ENCODE results near the gene ARMH2.
"Not testable (repeated sequence)": the region's sequence is repeated elsewhere in the genome, so short reads cannot be mapped to it uniquely, and the experiment has no call there.

Gene ARMH2

DNA sequence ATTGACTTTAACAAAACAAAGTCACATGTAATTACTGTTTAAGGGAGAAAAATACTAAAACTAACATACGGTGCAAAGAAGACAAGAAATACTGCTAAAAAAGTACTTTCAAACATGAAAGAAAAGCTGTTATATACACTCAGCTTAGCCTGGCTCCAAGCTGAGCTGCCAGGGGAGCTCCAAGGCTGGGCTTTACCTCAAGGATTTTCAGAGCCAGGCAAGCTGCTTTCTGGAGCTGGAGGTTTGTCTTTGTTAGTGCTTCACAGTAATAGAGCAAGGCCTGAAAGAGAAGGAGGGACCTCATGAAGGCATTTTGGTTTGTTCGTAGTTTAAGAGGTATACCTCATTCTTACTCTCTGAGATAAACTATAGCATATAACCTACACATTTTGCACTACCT, 19.6 kb upstream of the ARMH2 start:
- no peak for DNase-seq (ENCODE audit: low spot score)

DNA sequence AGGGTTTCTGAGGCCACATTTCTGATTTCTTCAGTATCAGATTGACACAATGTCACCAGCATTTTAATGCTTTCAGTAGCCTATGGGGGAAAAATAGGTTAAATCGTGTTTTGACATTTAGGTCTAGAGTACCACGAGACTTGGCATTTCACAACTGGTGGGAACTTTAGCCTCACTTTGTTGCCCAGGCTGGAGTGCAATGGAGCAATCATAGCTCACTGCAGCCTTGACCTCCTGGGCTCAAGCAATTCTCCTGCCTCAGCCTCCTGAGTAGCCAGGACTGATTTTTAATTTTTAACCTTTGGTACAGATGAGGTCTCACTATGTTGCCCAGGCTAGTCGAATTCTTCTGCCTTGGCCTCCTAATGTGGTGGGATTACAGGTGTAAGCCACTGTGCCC, 11.0 kb upstream of the ARMH2 start:
- DNase-seq (ENCODE audit: low spot score), result no peak

DNA sequence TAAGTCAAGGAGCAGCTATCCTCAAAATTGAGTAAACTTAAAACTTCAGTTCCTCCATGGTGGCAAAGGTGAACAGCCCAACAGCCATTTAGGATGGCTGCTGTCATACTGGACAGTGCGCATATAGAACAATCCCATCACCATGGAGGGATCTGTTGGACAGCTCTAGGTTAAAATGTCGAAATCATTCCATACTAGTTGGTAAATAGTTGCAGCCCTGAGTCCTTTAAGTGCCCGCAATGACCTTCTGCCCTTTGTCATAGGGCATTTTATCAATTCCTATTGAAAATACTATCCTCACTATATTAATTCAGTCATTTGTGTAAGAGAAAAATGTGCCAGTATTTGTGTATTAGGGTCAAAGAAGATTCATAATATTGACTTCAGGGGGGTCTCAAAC, 8.9 kb upstream of the ARMH2 start:
- no peak for DNase-seq (ENCODE audit: low spot score)

DNA sequence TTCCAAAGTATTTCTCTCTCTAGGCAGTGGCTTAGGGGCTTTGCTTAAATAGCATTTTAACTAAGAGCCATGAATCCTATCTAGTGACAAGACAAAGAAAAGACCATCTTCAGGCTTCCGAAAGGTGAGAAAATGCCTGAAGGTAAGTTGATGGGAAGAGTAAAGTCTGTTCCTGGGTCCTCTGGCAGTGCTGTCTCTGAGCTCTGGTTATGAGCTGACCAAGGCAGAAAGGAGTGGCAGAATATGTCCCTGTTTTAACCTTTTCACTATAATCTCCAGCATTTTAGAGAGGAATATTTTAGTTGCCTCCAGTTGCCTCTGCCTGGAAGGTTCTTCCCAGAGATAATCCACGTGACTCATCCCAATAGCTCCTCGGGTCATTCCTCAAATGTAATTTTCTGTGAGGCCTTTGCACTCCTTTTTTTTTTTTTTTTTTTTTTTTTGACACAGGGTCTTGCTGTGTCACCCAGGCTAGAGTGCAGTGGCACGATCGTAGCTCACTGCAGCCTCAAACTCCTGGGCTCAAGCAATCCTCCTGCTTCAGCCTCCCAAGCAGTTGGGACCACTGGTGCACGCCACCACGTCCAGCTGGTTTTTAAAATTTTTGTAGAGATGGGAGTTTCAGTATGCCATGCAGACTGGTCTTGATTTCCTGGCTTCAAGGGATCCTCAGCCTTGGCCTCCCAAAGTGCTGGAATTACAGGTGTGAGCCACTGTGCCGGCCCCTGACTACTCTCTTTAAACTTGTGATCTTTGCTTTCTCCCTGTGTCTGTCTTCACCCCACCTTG, 3.7 kb upstream of the ARMH2 start:
- DNase-seq (ENCODE audit: low spot score), result no peak

DNA sequence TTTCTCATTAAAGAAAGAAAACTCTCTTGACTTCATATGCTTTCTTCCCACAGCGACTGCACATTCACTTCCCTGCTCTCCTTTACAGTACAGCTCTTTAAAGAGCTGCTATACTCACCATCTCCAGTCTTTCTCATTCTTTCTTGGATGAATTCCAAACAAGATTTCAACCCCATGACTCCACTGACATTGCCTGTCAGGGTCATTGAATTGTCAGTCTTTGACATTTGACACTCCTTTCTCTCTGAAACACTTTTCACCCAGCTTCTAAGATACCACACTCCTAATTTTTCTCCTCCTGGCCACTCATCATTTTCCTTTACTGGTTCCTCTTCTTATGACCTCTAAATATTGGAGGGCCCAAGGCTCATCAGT, 811 bp upstream of the ARMH2 start:
- DNase-seq (ENCODE audit: low spot score), result no peak

DNA sequence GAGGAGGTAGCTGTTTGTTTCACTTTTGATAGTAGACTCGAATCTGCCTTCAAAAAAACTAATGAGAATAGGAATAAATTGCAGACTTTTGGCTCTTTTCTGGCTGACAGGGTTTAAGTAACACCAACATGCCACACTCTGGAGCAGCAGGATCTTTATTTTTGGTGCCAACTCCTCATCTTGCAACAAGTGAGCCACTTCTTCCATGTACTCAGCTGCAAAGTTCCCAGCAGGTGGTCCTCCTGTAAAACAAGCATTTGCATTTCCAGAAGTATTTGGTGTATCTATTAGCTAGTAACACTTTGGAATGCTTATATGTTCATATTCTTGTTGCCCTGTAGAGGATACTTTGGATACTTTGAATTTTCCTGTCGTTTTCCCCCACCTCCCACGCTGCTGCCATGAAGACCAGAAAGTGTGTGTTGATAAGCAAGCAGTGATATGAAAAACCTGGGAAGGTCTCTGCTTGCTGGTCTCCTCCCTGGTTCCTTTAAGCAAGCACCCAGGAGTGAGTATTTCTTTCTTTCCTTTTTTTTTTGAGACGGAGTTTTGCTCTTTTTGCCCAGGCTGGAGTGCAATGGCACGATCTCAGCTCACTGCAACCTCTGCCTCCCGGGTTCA, 1.0 kb downstream of the ARMH2 start:
- no peak for DNase-seq (ENCODE audit: low spot score)

DNA sequence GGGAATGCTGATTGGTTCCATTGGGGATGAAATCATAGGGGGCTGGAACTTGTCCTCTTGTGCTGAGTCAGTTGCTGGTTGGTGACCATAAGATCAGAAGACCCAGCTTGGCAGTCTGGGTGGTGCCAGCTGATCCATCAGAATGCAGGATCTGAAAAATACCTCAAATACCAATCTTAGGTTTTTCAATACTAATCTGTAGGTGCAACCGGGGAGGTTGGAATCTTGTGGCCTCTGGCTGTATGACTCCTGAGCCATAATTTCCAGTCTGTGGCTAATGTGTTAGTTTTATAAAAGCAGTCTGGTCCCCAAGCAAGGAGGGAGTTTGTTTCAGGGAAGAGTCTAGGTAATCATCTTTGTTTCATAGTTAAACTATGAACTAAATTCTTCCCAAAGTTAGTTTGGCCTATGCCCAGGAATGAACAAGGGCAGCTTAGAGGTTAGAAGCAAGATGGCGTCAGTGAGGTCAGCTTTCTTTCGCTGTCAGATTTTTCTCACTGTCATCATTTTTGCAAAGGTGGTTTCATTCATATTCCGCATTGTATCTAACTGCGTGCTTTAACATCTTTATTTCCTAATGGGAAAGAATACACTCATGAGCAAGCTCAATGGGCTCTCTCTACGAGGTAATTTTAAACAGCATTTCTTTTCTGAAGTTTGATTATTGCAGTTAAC, 2.0 kb downstream of the ARMH2 start:
- DNase-seq (ENCODE audit: low spot score), result no peak

DNA sequence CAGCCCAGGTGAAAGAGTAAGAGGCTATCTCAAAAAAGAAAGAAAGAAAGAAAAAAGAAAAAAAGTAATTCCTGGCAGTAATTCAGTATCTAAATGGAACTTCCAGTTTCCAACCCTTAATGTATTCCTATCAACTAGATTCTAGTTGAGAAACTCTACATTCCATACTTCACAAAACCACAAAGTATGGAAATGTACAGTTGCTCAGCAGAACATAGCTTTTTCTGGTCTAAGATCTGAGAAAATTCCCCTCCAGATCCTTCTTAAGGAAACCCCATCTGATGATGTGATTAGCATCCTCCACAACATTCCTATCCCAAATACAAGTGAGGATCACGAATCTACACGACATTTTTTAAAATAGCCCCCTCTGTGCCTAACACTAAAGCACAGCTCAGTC, 3.6 kb downstream of the ARMH2 start:
- DNase-seq (ENCODE audit: low spot score), result no peak

DNA sequence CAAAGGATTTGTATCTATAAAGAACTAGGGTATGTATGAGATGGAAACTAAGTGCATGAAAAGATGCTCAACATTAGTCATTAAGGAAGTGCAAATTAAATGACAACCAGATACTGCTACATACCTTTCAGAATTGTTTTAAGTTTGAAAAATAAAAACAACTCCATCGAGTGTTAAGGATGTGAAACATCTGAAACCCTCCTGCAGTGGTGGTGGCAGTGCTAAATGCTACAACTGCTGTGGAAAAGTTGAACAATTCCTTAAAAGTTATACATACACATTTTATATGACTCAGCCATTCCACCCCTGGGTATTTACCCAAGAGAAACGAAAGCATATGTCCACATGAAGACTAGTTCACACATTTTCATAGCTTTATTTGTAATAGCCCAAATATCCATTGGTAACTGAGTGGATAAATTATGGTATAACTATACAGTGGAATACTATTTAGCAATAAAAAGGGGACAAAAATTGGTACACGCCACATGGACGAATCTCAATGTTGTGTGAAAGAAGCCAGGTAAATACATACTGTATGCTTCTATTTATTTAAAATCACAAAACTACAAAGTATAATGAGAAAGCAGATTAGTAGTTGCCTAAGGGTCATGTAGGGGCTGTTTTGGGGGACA, 10.6 kb downstream of the ARMH2 start:
- DNase-seq (ENCODE audit: low spot score), result no peak

DNA sequence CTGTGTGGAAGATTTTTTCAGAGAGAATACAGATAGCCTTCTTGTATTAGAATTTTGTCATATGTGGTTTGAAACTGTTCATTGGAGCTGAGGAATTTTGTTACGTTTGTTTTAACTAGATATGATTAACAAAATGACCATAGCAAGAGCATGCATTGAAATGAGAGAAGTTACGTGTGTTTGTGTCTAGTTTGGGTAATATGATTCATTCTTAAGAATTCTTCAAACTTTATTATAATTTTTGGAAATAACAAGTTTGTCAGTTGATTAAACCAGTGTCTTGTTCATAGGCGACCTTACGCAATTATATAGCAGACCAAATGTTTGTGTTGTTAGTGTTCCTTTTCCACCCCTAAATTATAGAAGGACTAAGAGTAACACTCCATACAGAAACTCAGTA, 18.5 kb downstream of the ARMH2 start:
- no peak for DNase-seq (ENCODE audit: low spot score)

DNA sequence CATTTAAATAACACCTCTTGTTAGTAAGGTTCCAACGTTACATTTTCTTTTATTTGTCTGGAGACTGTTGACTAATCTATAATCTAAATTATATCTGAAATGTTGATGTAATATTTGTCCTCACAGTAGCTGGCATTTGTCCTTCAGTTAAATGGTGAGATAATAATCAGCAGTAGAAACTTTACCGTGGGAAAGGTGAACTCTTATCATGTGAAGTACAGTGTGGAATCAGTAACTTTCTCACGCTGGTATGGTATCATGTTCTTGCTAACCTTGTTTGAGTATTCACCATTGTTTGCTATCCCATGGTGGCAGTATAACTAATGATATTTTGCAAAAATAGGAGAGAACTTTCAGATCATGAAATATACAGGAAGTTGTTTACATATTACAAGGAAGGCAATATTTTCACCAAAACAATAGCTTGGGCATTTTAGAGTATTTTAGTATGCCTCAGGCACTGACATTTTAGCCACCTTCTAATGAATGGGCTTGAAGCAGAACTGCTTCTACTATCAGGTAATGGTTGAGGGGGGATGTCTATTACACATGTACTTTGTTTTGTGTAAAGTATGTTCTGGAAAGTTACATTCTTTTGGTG, 19.2 kb downstream of the ARMH2 start:
- no peak for DNase-seq (ENCODE audit: low spot score)

DNA sequence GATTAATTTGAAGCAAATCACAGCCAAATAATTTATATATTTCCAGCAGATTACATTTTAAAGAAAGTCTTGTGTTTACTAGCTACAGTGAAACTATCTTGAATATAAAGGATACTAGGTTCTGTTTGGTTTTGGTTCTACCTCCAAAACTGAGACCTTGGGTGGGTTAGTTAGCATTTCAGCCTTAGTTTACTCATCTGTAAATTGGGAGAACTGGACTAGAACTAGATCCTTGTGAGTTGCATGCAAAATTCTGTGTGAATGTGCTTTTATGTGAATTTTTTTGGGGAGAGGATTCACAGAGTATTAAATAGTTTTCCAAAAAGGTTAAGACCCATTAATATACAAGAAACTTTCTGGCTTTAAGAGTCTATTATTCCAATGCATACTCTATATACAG, 19.8 kb downstream of the ARMH2 start:
- no peak for DNase-seq (ENCODE audit: low spot score)

DNA sequence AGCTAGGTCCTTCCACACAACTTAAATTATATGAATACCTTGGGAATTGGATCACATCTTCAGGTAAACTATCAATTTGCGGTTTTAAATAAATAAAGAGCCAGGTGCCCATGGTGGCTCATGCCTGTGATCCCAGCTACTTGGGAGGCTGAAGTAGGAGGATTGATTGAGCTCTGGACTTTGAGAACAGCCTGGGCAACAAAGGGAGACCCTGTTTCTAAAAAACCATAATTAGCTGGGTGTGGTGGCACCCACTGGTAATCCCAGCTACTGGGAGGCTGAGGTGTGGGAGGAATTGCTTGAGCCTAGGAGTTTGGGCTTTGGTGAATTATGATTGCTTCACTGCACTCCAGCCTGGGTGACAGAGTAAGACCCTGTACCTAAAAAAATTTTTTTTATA, 20.6 kb downstream of the ARMH2 start:
- no peak for DNase-seq (ENCODE audit: low spot score)

DNA sequence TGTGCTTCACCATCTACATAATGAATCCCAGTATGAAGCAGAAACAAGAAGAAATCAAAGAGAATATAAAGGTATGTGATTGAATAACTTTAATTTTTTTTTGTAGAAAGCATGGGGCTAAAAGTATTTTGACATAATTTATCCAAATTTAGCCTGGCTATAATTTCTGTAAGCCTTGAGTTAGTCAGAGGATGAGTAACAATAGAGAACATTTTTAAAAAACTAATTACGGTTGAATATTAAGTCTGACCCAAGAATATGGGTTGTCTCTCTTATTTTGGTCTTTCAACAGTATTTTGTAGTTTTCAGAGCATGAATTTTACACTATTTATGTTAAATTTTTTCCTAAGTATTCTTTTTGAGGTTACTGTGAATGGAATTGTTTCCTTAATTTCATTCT, 21.5 kb downstream of the ARMH2 start:
- no peak for DNase-seq (ENCODE audit: low spot score)

DNA sequence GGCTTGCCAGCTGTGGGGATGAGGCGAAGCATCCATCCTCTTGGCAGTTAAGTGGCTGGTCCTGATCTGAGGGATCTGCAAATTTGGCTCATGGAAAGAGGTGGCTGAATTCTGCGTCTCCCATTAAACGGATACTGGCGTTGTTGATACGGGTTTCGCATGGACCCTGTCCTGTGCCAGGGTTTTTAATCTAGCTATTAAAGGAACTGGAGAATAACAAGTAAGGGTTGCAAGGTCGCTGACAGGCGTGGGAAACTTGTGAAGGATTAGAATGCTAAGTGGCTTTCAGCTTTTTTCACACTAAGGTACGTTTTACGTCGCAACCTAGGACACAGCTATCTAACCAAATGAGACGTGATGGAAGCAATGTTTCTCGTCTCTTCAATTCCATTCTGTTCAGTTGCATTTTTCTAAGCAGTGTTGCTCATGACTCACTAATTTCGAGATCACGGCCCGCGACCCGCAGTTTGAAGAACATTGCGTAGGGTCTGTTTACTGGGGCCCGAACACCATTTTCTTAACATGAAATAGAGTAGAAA, 23.1 kb downstream of the ARMH2 start:
- no peak for DNase-seq (ENCODE audit: low spot score)

DNA sequence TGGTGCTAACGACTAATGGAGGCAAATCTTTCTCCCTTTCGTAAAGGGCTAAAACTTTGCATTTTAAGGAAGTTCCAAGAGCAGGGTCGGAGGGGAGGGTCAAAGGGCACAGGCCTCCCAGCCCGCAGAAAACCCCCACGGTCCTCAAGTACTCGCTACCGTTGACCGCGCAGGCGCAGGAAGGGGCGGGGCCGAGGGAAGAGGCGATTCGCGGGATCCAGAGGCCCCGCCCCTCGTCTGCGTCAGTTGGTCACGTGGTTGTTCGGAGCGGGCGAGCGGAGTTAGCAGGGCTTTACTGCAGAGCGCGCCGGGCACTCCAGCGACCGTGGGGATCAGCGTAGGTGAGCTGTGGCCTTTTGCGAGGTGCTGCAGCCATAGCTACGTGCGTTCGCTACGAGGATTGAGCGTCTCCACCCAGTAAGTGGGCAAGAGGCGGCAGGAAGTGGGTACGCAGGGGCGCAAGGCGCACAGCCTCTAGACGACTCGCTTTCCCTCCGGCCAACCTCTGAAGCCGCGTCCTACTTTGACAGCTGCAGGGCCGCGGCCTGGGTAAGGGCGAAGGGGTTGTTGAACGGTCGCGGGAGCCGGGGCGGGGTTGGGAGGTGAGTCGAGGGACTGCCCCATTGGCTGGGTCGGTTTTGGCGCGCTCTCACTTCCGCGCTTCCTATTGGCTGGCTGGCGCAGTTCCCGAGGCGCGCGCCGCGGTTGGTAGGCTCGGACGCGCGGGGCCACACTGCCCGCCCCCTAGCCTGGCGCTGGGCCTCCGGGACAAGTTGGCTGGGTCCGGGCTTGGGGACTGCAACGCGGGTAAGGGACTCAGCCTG, 23.8 kb downstream of the ARMH2 start, which contains the start of gene GMNN:
Gene GMNN (plus strand): TSS at position 242 of the 824 bp plus-strand sequence. CDS start 2,310 bp downstream, outside the sequence.
- peak; percentile 96 for DNase-seq (ENCODE audit: low spot score)

DNA sequence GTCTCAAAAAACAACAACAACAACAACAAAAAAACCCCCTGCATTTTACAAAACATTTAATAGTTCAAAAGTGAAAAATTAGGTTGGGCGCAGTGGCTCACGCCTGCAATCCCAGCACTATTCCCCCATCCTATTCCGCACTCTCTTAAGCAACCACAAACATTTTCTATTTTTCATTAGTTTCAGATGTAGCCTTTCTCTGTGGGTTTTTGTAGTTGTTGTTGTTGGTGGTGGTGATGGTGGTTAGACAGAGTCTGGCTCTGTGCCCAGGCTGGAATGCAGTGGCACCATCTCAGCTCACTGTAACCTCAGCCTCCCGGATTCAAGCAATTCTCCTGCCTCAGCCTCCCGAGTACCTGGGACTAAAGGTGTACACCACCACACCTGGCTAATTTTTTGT, 30.4 kb downstream of the ARMH2 start:
- DNase-seq (ENCODE audit: low spot score), result no peak

DNA sequence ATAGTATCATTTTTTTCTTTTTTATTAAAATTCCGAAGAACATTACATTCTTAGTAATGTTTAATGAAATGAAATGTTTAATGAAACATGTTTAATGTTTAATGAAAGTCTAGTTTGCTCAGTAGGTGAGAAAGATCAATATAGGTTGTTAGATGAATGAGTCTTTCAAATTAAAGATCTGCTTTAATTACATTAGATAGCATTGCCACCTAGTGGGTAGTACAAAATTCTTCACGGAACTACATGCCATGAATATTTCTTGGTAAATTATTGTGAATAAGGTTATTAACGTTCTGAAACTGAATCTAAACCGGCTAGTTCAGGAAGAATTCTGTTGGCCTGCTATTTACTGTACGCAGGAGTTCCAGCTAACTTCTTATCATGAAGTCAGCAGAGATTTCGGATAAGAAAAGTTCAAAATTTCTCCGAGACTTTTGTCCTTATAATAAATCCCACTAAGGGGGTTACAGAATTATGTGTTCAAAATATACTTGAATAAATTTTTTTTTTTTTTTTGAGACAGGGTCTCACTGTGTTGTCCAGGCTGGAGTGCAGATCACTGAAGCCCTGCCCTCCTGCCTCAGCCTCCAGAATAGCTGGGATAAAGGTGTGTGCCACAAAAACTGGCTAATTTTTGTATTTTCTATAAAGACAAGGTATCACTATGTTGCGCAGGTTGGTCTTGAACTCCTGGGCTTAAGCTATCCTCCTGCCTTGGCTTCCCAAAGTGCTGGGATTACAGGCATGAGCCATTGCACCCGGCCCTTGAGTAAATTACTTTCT, 31.8 kb downstream of the ARMH2 start:
- peak; percentile 22 for DNase-seq (ENCODE audit: low spot score)

DNA sequence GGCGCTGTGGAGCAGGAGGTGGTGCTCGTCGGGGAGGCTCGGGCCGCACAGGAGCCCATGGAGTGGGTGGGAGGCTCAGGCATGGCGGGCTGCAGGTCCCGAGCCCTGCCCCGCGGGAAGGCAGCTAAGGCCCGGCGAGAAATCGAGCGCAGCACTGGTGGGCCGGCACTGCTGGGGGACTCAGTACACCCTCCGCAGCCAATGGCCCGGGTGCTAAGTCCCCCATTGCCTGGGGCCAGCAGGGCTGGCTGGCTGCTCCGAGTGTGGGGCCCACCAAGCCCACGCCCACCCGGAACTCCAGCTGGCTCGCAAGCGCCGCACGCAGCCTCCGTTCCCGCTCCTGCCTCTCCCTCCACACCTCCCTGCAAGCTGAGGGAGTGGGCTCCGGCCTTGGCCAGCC, 32.7 kb downstream of the ARMH2 start:
- not testable (repeated sequence) for DNase-seq (ENCODE audit: low spot score)
